ENCODE measurements around the gene PRKCH. TPM values are rescaled to one million over a fixed set of nuclear protein-coding genes. Genes with fewer than 3 reads are reported as not detected.

The PRKCH gene
- total and polyA plus RNA-seq, 9 of the 15 experiments (the other 6 are each of a cell fraction or from before 2014, with no cell fraction given) = 0.61 to 4.4 (median 4.0) TPM

- TF ChIP-seq ZNF143 (CRISPR knock-in tag; IDR thresholded peaks at IDR 0.05) = no peak
- TF ChIP-seq PRMT5 (CRISPR knock-in tag; IDR thresholded peaks at IDR 0.05) = no peak
- no peak for TF ChIP-seq MEIS2 (IDR thresholded peaks at IDR 0.05; ENCODE audit: partially characterized antibody)
- peak; percentile 42 for TF ChIP-seq TEAD4 (IDR thresholded peaks at IDR 0.05; ENCODE audit: low read length)
- no peak for TF ChIP-seq TEAD4 (CRISPR knock-in tag; IDR thresholded peaks at IDR 0.05; ENCODE audit: borderline replicate concordance)
- no peak for TF ChIP-seq ZNF766 (CRISPR knock-in tag; conservative IDR thresholded peaks at IDR 0.05)
These were observed 54.9 kb downstream of the PRKCH start (continued) for GRCh38 chr14:61376314-61376713.

DNA sequence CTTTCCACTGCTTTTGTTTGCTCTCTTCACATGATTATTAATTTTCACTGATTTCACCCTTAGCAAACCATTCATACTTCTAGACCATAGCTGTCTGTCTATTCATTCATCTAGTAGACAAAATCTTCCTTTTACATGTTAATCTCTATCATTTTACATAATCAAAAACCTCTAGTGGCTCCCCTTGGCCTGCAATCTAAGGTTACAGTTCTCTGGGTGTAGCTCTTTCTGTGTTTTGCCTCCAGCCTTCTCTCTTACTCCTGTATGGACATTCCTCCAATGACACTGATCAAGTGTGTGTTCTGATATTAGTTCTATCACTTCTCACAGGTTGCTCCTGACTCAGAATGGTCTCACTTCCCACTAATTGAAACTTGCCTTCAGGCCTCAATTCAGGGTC is 56.4 kb downstream of the PRKCH start:
- CTCF ChIA-PET (ENCODE audit: low intra/inter-chr PET ratio) = no interaction called here
- H3K4me1 ChIP-seq (replicated peaks in 1 of 2; ENCODE audit: control insufficient read depth in 2 of 2, insufficient read depth in 2 of 2, low read length in 2 of 2) = no peaks in the 10 kb centered on the region

More for the DNA sequence above, 56.4 kb downstream of the PRKCH start:
- Histone ChIP-seq H3K36me3 (ENCODE audit: control insufficient read depth, insufficient read depth, low read length) (no peaks in the 10 kb centered on the region), H3K4me3 (no peak overlapping the region), H3K79me2 (ENCODE audit: control insufficient read depth, insufficient read depth, low read length) (no peaks in the 10 kb centered on the region), H3K27me3 (ENCODE audit: control insufficient read depth in 2 of 2, insufficient read depth in 2 of 2, low read length in 2 of 2) (peaks cover 0 to 5% of the 10 kb centered on the region in 2 experiments; a peak in 2 of 5 replicates), H3K9me3 (replicated peaks; ENCODE audit: control insufficient read depth, insufficient read depth, low read depth, low read length) (no peaks in the 10 kb centered on the region), H3K27ac (ENCODE audit: extremely low read depth, low read depth, low read length) (no peak overlapping the region), H3K9me1 (ENCODE audit: control insufficient read depth, insufficient read depth, low read length) (no peaks in the 10 kb centered on the region), H4K20me1 (replicated peaks; ENCODE audit: control insufficient read depth, insufficient read depth, low read length) (no peaks in the 10 kb centered on the region), H2AFZ (ENCODE audit: low read depth, low read length) (no peak overlapping the region), H3K4me2 (ENCODE audit: insufficient read depth, low read length) (no peak overlapping the region), H3K9ac (ENCODE audit: insufficient read depth in 1 of 2, low read depth in 2 of 2, low read length in 2 of 2) (no peak overlapping the region)
- FAIRE-seq (no peak), ATAC-seq (no peak), DNase-seq (ENCODE audit: extremely low read depth in 1 of 4, low spot score in 3 of 4) (no peak)
- intact Hi-C loops (cut with micrococcal nuclease) (no loop called here), in situ Hi-C loops (cut with MboI) (no loop called here)
- no TSS peak for BruUV-seq (replicated peaks)
- POLR2A ChIA-PET = no interaction called here
- TF ChIP-seq MBD2 (IDR thresholded peaks at IDR 0.05; ENCODE audit: borderline replicate concordance, low read depth) = no peak
- no peak for TF ChIP-seq WHSC1 (IDR thresholded peaks at IDR 0.05; ENCODE audit: low read length)
- TF ChIP-seq ZNF785 (CRISPR knock-in tag; IDR thresholded peaks at IDR 0.05) = no peak
- no peak for TF ChIP-seq MCM7 (IDR thresholded peaks at IDR 0.05)
- no peak for TF ChIP-seq STAT5A (IDR thresholded peaks at IDR 0.05; ENCODE audit: borderline replicate concordance, low read length)
